Neutrophil (primary cell): ENCODE results near the gene SEC14L1.

Source experiments
- H3K27ac ChIP-seq: fragments of 200-600 bp; sonication (generic); 2 replicates; pipeline ENCODE4 v1.5.1; 2016; ENCODE audit warnings: mild to moderate bottlenecking, moderate library complexity
- H3K27me3 ChIP-seq: fragments of 200-600 bp; sonication (generic); 2 replicates; pipeline ENCODE4 v1.6.0; 2016; ENCODE audit warnings: mild to moderate bottlenecking
- H3K36me3 ChIP-seq: fragments of 200-600 bp; sonication (generic); 2 replicates; pipeline ENCODE4 v1.5.1; 2017
- H3K4me1 ChIP-seq, 2 experiments: fragments of 200-600 bp in 1 of 2; sonication (generic) in 1 of 2; 1 replicate in 1 of 2; 2 replicates in 1 of 2; pipeline versions ENCODE4 v1.5.1 to v1.6.1; 2013 to 2016; ENCODE audit warnings: low read depth in 1 of 2, low read length in 1 of 2, mild to moderate bottlenecking in 1 of 2, moderate library complexity in 1 of 2; ENCODE audit not compliant: control insufficient read depth in 1 of 2, insufficient read depth in 1 of 2
- H3K4me3 ChIP-seq, 2 experiments: fragments of 200-600 bp in 1 of 2; sonication (generic) in 1 of 2; 1 replicate in 1 of 2; 2 replicates in 1 of 2; pipeline ENCODE4 v1.5.1; 2013 to 2016; ENCODE audit warnings: low read depth in 1 of 2, low read length in 1 of 2, mild to moderate bottlenecking in 1 of 2, moderate library complexity in 1 of 2
- H3K9me3 ChIP-seq: fragments of 200-600 bp; sonication (generic); 2 replicates; pipeline ENCODE4 v1.5.1; 2016
- TF ChIP-seq, protein P1 (sequence below): fragments of 200-600 bp; sonication (generic); IDR thresholded peaks from 2 replicates; pipeline ENCODE4 v1.5.1; 2016; ENCODE audit warnings: antibody characterized with exemption

Gene SEC14L1

DNA sequence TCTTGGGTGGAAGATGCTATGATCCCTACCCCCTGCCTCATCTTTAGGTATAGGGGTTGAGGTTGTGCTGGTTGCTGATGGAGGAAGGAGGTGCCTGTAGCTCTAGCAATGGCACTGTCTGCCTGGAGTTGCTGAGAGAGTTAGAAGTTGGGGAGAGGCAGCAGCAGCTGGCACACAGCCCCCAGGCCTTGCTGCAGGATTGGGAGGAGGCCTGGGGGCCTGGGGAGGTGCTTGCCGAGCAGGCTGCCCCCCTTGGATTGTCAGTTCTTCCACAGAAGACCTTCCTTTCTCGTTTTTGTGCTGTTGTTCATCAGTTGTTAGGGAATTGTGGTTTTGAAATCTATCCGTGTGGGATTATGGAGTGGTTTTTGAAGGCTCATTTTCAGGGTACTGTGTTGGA, 52.9 kb downstream of the SEC14L1 start:
- no peak overlapping the region for H3K27ac ChIP-seq
- H3K36me3 ChIP-seq = peaks cover 84% of the 10 kb centered on the region
- no peak overlapping the region for H3K4me3 ChIP-seq
- no peaks in the 10 kb centered on the region for H3K27me3 ChIP-seq
- no peaks in the 10 kb centered on the region for H3K9me3 ChIP-seq
- H3K4me1 ChIP-seq = peaks cover 0 to 2% of the 10 kb centered on the region in 2 experiments
- TF ChIP-seq, protein P1, sequence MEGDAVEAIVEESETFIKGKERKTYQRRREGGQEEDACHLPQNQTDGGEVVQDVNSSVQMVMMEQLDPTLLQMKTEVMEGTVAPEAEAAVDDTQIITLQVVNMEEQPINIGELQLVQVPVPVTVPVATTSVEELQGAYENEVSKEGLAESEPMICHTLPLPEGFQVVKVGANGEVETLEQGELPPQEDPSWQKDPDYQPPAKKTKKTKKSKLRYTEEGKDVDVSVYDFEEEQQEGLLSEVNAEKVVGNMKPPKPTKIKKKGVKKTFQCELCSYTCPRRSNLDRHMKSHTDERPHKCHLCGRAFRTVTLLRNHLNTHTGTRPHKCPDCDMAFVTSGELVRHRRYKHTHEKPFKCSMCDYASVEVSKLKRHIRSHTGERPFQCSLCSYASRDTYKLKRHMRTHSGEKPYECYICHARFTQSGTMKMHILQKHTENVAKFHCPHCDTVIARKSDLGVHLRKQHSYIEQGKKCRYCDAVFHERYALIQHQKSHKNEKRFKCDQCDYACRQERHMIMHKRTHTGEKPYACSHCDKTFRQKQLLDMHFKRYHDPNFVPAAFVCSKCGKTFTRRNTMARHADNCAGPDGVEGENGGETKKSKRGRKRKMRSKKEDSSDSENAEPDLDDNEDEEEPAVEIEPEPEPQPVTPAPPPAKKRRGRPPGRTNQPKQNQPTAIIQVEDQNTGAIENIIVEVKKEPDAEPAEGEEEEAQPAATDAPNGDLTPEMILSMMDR = no peak

DNA sequence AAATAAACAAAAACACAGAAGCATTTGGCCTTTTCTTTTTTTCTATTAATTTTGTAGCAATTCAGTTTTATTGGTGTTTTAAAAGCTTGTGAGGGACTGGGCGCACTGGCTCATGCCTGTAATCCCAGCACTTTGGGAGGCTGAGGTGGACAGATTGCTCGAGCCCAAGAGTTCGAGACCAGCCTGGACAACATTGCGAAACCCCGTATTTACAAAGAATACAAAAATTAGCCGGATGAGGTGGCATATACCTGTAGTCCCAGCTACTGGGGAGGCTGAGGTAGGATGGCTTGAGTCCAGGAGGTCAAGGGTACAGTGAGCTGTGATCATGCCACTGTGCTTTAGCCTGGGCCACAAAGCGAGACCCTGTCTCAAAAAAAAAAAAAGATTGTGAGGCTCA, 53.4 kb downstream of the SEC14L1 start:
- Histone ChIP-seq H3K9me3 (no peaks in the 10 kb centered on the region), H3K36me3 (peaks cover 88% of the 10 kb centered on the region)
- TF ChIP-seq, protein P1 = no peak

DNA sequence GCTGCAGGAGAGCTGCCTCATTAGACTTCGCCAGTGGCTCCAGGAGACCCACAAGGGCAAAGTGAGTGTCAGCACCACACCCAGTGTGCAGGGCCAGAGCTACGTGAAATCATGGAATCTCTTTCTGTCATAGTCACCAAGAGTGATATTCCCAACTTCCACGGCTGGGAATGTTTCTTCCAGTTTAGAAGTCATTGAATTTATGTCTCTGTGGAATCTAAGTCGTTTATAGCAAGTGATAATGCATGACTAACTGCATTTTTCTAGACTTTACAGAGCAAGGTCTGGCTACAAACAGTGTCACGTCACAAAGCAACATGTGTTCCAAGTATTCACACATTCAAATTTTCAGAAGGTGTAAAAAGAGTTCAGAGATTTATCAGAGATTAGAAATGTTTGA, 55.5 kb downstream of the SEC14L1 start:
- Histone ChIP-seq H3K4me1 (no peaks in the 10 kb centered on the region), H3K27me3 (no peaks in the 10 kb centered on the region), H3K27ac (no peak overlapping the region), H3K9me3 (peaks cover 4% of the 10 kb centered on the region), H3K4me3 (no peak overlapping the region), H3K36me3 (peaks cover 100% of the 10 kb centered on the region)
- TF ChIP-seq, protein P1 = no peak

More for the DNA sequence above, 53.4 kb downstream of the SEC14L1 start:
- Histone ChIP-seq H3K4me3 (no peak overlapping the region), H3K27ac (no peak overlapping the region), H3K4me1 (peaks cover 0 to under 1% of the 10 kb centered on the region in 2 experiments), H3K27me3 (no peaks in the 10 kb centered on the region)

DNA sequence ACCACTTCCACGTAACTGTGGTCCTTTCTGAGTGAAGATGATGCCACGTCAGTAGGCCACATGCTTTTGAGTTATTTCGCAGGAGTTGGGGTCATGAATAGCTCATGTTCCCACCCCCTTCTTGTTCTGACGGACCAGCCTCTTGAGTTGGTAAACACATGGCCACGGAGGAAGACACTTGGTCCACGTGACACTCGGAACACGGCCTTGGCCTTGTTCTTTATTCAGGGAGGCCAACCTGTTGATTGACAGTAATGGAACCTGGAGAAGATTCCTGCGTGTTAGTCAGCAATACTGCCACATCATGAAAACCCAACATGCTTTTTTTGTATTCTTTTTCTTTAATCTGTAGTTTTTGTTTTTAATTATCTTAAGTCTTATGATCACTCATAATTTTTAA, 56.3 kb downstream of the SEC14L1 start:
- H3K27me3 ChIP-seq = no peaks in the 10 kb centered on the region
- H3K4me1 ChIP-seq = no peaks in the 10 kb centered on the region
- no peak overlapping the region for H3K4me3 ChIP-seq
- no peak overlapping the region for H3K27ac ChIP-seq
- H3K36me3 ChIP-seq = peaks cover 100% of the 10 kb centered on the region
- peaks cover 4% of the 10 kb centered on the region for H3K9me3 ChIP-seq
- TF ChIP-seq, protein P1 = no peak

DNA sequence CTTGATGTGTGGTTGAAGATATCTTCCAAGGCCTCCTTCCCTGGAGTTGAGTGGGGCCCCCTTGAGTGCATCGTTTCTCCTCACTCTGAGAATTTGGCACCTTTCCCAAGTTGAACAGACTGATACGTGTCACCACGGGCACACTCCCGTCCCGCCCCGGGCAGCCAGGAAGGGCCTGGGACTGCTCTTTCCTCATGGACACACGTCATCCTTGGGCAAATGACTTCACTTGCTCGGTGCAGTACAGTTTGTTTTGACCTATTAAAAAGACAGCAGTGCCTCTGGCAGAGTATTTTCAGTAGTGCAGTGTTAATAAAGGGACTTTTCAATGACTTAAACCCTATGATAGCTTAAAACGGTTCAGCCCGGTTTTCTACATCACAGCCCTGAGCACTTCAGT, 59.9 kb downstream of the SEC14L1 start:
- Histone ChIP-seq H3K27ac (no peak overlapping the region), H3K4me1 (no peaks in the 10 kb centered on the region), H3K36me3 (peaks cover 100% of the 10 kb centered on the region), H3K4me3 (no peak overlapping the region), H3K27me3 (no peaks in the 10 kb centered on the region), H3K9me3 (peaks cover 4% of the 10 kb centered on the region)
- TF ChIP-seq, protein P1 = no peak

DNA sequence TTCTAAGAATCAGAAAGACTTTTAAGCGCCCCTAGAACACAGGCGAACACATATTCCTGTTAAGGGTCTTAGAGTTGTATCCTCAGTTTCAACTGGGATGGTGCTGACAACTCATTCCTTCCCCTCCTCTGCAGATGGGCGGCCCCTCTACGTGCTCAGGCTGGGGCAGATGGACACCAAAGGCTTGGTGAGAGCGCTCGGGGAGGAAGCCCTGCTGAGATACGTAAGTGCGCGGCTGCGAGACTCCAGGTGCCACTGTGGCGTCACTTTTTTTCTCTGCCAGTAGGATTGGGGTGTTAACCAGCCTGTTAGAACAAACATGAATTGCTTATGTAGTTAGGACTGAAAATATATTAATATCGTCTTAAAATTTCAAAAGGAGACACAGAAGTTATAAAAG, 62.7 kb downstream of the SEC14L1 start:
- Histone ChIP-seq H3K27me3 (no peaks in the 10 kb centered on the region), H3K4me1 (peaks cover 8 to 9% of the 10 kb centered on the region in 2 experiments), H3K9me3 (peaks cover 4% of the 10 kb centered on the region), H3K36me3 (peaks cover 100% of the 10 kb centered on the region), H3K4me3 (no peak overlapping the region), H3K27ac (no peak overlapping the region)
- TF ChIP-seq, protein P1 = no peak
